ENCODE measurements around the gene ZNF189.
"Not testable (repeated sequence)": the region's sequence is repeated elsewhere in the genome, so short reads cannot be mapped to it uniquely, and the experiment has no call there.

ZNF189 gene

GRCh38 chr9:101383361-101383760 is 15.3 kb upstream of the ZNF189 start:
- TF ChIP-seq RAD21 (IDR thresholded peaks at IDR 0.05; ENCODE audit: low read depth) = no peak
- no peak for TF ChIP-seq EGR1 (IDR thresholded peaks at IDR 0.05)
- no peak for TF ChIP-seq TAF1 (IDR thresholded peaks at IDR 0.05; ENCODE audit: low read depth)
- TF ChIP-seq ZBTB7A (IDR thresholded peaks at IDR 0.05; ENCODE audit: low read depth) = no peak
- TF ChIP-seq USF1 (IDR thresholded peaks at IDR 0.05) = no peak
- TF ChIP-seq NFIC (IDR thresholded peaks at IDR 0.05) = no peak
- no peak for TF ChIP-seq MAX (IDR thresholded peaks at IDR 0.05)
- TF ChIP-seq CREB1 (IDR thresholded peaks at IDR 0.05; ENCODE audit: low read depth) = no peak
- no peak for TF ChIP-seq REST (IDR thresholded peaks at IDR 0.05; ENCODE audit: low read depth)
- TF ChIP-seq FOXM1 (IDR thresholded peaks at IDR 0.05; ENCODE audit: borderline replicate concordance, low read depth) = no peak
- no peak for TF ChIP-seq YY1 (IDR thresholded peaks at IDR 0.05; ENCODE audit: low read depth)
- no peak for TF ChIP-seq TCF12 (IDR thresholded peaks at IDR 0.05; ENCODE audit: low read depth)
- TF ChIP-seq CEBPB (IDR thresholded peaks at IDR 0.05) = no peak
- TF ChIP-seq EP300 (IDR thresholded peaks at IDR 0.05; ENCODE audit: borderline replicate concordance) = no peak
- TF ChIP-seq TEAD4 (IDR thresholded peaks at IDR 0.05) = no peak

GRCh38 chr9:101384873-101385536 is 13.6 kb upstream of the ZNF189 start, which contains the start of gene BAAT:
Gene BAAT (minus strand): TSS chr9:101385006. CDS start chr9:101371404, 13,602 bp downstream.
- TF ChIP-seq RAD21 (IDR thresholded peaks at IDR 0.05; ENCODE audit: low read depth); EP300 (IDR thresholded peaks at IDR 0.05; ENCODE audit: borderline replicate concordance); ZBTB7A (IDR thresholded peaks at IDR 0.05; ENCODE audit: low read depth): not testable (repeated sequence)

- TF ChIP-seq MAX (IDR thresholded peaks at IDR 0.05) (no peak), FOXM1 (IDR thresholded peaks at IDR 0.05; ENCODE audit: borderline replicate concordance, low read depth) (no peak), USF1 (IDR thresholded peaks at IDR 0.05) (no peak), EGR1 (IDR thresholded peaks at IDR 0.05) (no peak), RAD21 (IDR thresholded peaks at IDR 0.05; ENCODE audit: low read depth) (peak; percentile 32)
Observed at GRCh38 chr9:101387871-101388506, 10.7 kb upstream of the ZNF189 start.

- TF ChIP-seq TCF12 (IDR thresholded peaks at IDR 0.05; ENCODE audit: low read depth) (no peak), EP300 (IDR thresholded peaks at IDR 0.05; ENCODE audit: borderline replicate concordance) (no peak), ZBTB7A (IDR thresholded peaks at IDR 0.05; ENCODE audit: low read depth) (no peak), YY1 (IDR thresholded peaks at IDR 0.05; ENCODE audit: low read depth) (no peak), MAX (IDR thresholded peaks at IDR 0.05) (no peak), CEBPB (IDR thresholded peaks at IDR 0.05) (no peak), RAD21 (IDR thresholded peaks at IDR 0.05; ENCODE audit: low read depth) (no peak), CREB1 (IDR thresholded peaks at IDR 0.05; ENCODE audit: low read depth) (no peak), USF1 (IDR thresholded peaks at IDR 0.05) (no peak), FOXM1 (IDR thresholded peaks at IDR 0.05; ENCODE audit: borderline replicate concordance, low read depth) (no peak), TAF1 (IDR thresholded peaks at IDR 0.05; ENCODE audit: low read depth) (no peak), NFIC (IDR thresholded peaks at IDR 0.05) (no peak), REST (IDR thresholded peaks at IDR 0.05; ENCODE audit: low read depth) (no peak), EGR1 (IDR thresholded peaks at IDR 0.05) (no peak), TEAD4 (IDR thresholded peaks at IDR 0.05) (no peak)
Observed at GRCh38 chr9:101388507-101388993, 10.1 kb upstream of the ZNF189 start.

- TF ChIP-seq EP300 (IDR thresholded peaks at IDR 0.05; ENCODE audit: borderline replicate concordance) = no peak
- no peak for TF ChIP-seq CREB1 (IDR thresholded peaks at IDR 0.05; ENCODE audit: low read depth)
- no peak for TF ChIP-seq CEBPB (IDR thresholded peaks at IDR 0.05)
- no peak for TF ChIP-seq TAF1 (IDR thresholded peaks at IDR 0.05; ENCODE audit: low read depth)
- no peak for TF ChIP-seq NFIC (IDR thresholded peaks at IDR 0.05)
Observed at GRCh38 chr9:101393135-101393534, 5.5 kb upstream of the ZNF189 start.
